Loucy (cell line): ENCODE results near the gene RAB3D.

Source experiments
- EZH2phosphoT487 ChIP-seq: fragments of 200-600 bp; IDR thresholded peaks from 2 replicates; pipeline ENCODE4 v1.6.1; 2018; ENCODE audit warnings: antibody characterized with exemption, mild to moderate bottlenecking, moderate library complexity, borderline replicate concordance
- TF ChIP-seq, protein P1 (sequence below): fragments of 200-600 bp; sonication (generic); conservative IDR thresholded peaks from 2 replicates; pipeline ENCODE4 v1.5.1; 2014; ENCODE audit warnings: mild to moderate bottlenecking, antibody characterized with exemption, low read length

DNA sequence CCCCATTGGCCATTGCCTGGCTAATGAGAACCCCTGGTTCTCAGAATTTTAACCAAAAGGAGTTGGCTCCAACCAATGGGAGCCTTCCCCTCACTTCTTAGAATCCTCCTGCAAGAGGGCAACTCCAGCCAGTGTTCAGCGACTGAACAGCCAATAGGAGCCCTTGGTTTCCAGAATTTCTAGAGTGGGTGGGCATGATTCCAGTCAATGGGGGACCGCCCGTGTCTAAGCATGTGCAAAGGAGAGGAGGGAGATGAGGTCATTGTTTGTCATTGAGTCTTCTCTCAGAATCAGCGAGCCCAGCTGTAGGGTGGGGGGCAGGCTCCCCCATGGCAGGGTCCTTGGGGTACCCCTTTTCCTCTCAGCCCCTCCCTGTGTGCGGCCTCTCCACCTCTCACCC lies 25.5 kb upstream of the RAB3D start:
- TF ChIP-seq, protein P1, sequence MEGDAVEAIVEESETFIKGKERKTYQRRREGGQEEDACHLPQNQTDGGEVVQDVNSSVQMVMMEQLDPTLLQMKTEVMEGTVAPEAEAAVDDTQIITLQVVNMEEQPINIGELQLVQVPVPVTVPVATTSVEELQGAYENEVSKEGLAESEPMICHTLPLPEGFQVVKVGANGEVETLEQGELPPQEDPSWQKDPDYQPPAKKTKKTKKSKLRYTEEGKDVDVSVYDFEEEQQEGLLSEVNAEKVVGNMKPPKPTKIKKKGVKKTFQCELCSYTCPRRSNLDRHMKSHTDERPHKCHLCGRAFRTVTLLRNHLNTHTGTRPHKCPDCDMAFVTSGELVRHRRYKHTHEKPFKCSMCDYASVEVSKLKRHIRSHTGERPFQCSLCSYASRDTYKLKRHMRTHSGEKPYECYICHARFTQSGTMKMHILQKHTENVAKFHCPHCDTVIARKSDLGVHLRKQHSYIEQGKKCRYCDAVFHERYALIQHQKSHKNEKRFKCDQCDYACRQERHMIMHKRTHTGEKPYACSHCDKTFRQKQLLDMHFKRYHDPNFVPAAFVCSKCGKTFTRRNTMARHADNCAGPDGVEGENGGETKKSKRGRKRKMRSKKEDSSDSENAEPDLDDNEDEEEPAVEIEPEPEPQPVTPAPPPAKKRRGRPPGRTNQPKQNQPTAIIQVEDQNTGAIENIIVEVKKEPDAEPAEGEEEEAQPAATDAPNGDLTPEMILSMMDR, result no peak
- TF ChIP-seq EZH2phosphoT487, result no peak
